Measurements from ENCODE around the gene PCSK5.
"Not testable (repeated sequence)": the region's sequence is repeated elsewhere in the genome, so short reads cannot be mapped to it uniquely, and the experiment has no call there.

The PCSK5 gene

GRCh38 chr9:76349865-76350264, 459.4 kb downstream of the PCSK5 start:
- DNase-seq (ENCODE audit: low spot score) (no peak), FAIRE-seq (no peak)

- DNase-seq (ENCODE audit: low spot score) (no peak), FAIRE-seq (no peak)
Observed at GRCh38 chr9:76351006-76351405, 460.5 kb downstream of the PCSK5 start.

- DNase-seq (ENCODE audit: low spot score) (no peak), FAIRE-seq (no peak)
Observed at GRCh38 chr9:76352026-76352620, 461.6 kb downstream of the PCSK5 start.

- no peak for FAIRE-seq
- DNase-seq (ENCODE audit: low spot score) = peak; percentile 12
Observed at GRCh38 chr9:76353280-76353679, 462.8 kb downstream of the PCSK5 start.

GRCh38 chr9:76354221-76354620, 463.7 kb downstream of the PCSK5 start:
- DNase-seq (ENCODE audit: low spot score) = no peak
- FAIRE-seq = no peak

GRCh38 chr9:76355886-76356285, 465.4 kb downstream of the PCSK5 start:
- DNase-seq (ENCODE audit: low spot score) (no peak), FAIRE-seq (no peak)

- DNase-seq (ENCODE audit: low spot score) (no peak), FAIRE-seq (no peak)
Observed at GRCh38 chr9:76357555-76357954, 467.1 kb downstream of the PCSK5 start.

- DNase-seq (ENCODE audit: low spot score) (no peak), FAIRE-seq (no peak)
Observed at GRCh38 chr9:76358628-76359280, 468.3 kb downstream of the PCSK5 start.

GRCh38 chr9:76359365-76359764, 468.9 kb downstream of the PCSK5 start:
- no peak for FAIRE-seq
- DNase-seq (ENCODE audit: low spot score) = no peak

- FAIRE-seq = no peak
- DNase-seq (ENCODE audit: low spot score) = no peak
Observed at GRCh38 chr9:76359766-76360165, 469.3 kb downstream of the PCSK5 start.

GRCh38 chr9:76362332-76363031, 472.0 kb downstream of the PCSK5 start:
- not testable (repeated sequence) for FAIRE-seq; DNase-seq (ENCODE audit: low spot score)

GRCh38 chr9:76363032-76363395, 472.5 kb downstream of the PCSK5 start:
- FAIRE-seq (no peak), DNase-seq (ENCODE audit: low spot score) (no peak)

- DNase-seq (ENCODE audit: low spot score) (peak; percentile 67), FAIRE-seq (no peak)
Observed at GRCh38 chr9:76365028-76365427, 474.6 kb downstream of the PCSK5 start.

GRCh38 chr9:76366275-76366674, 475.8 kb downstream of the PCSK5 start:
- FAIRE-seq (no peak), DNase-seq (ENCODE audit: low spot score) (no peak)

GRCh38 chr9:76369583-76369982, 479.1 kb downstream of the PCSK5 start:
- no peak for FAIRE-seq
- peak; percentile 60 for DNase-seq (ENCODE audit: low spot score)

- FAIRE-seq = no peak
Observed at GRCh38 chr9:76370396-76371023, 480.0 kb downstream of the PCSK5 start.

GRCh38 chr9:76371901-76372300, 481.4 kb downstream of the PCSK5 start:
- DNase-seq (ENCODE audit: low spot score) (no peak), FAIRE-seq (no peak)

More at GRCh38 chr9:76370396-76371023, 480.0 kb downstream of the PCSK5 start:
- no peak for DNase-seq (ENCODE audit: low spot score)

GRCh38 chr9:76372336-76372735, 481.9 kb downstream of the PCSK5 start:
- no peak for FAIRE-seq
- DNase-seq (ENCODE audit: low spot score) = no peak

GRCh38 chr9:76373173-76373783, 482.8 kb downstream of the PCSK5 start:
- peak; percentile 29 for DNase-seq (ENCODE audit: low spot score)
- no peak for FAIRE-seq

- DNase-seq (ENCODE audit: low spot score) = no peak
- FAIRE-seq = no peak
Observed at GRCh38 chr9:76373784-76374474, 483.5 kb downstream of the PCSK5 start.

Data from urothelium cell line (cell line).